ENCODE data around the gene AADACL3. TPM values are rescaled to one million over a fixed set of nuclear protein-coding genes. Genes with fewer than 3 reads are reported as not detected.

AADACL3 gene
- total and polyA plus RNA-seq, 2 of the 8 experiments (the other 6 are each of a cell fraction or from before 2014, with no cell fraction given) = 0.33 to 2.3 TPM

DNA sequence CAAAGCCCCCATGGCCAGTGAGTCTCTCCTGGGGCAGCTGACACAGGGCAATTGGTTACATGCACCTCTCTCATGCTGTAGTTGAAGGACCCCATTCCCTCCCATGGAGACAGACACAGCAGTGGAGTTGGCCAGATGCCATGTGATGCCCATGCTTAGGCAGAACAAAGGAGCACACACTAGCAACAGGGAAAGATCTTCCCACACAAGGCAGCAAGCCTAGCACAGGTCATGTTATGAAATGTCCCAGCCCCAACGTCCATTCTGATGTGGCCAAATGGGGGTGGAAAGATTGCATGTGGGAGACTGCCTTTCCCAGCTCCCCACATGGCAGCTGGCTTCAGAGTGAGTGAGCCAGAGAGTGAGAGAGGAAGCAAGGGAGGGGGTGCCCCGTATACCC lies 37.6 kb upstream of the AADACL3 start:
- no peak overlapping the region for H3K23ac ChIP-seq (ENCODE audit: insufficient read length)
- H3K23me2 ChIP-seq (ENCODE audit: low read depth, low read length) = no peaks in the 10 kb centered on the region
- no peak overlapping the region for H3K27ac ChIP-seq (ENCODE audit: low read depth, low read length)
- TF ChIP-seq CHD1 (IDR thresholded peaks at IDR 0.05; ENCODE audit: low read depth, low read length) (no peak), CREB1 (IDR thresholded peaks at IDR 0.05) (no peak), CTBP2 (IDR thresholded peaks at IDR 0.05; ENCODE audit: borderline replicate concordance, insufficient read depth, insufficient read length, low read length) (no peak), POLR2AphosphoS5 (IDR thresholded peaks at IDR 0.05; ENCODE audit: low read depth, low read length) (no peak), KDM4A (IDR thresholded peaks at IDR 0.05; ENCODE audit: low read depth, low read length, severe bottlenecking) (no peak), JUND (IDR thresholded peaks at IDR 0.05; ENCODE audit: low read length) (no peak), TAF1 (IDR thresholded peaks at IDR 0.05; ENCODE audit: low read depth, low read length) (no peak), SIN3A (conservative IDR thresholded peaks at IDR 0.05 in 1 of 2, IDR thresholded peaks at IDR 0.05 in 1 of 2; ENCODE audit: low read depth in 1 of 2, low read length in 2 of 2) (no peak), SP1 (IDR thresholded peaks at IDR 0.05; ENCODE audit: low read depth, low read length) (no peak), SAP30 (IDR thresholded peaks at IDR 0.05; ENCODE audit: insufficient read depth, insufficient replicate concordance, low read length) (no peak), KDM1A (IDR thresholded peaks at IDR 0.05; ENCODE audit: borderline replicate concordance, low read length) (no peak), SUZ12 (IDR thresholded peaks at IDR 0.05; ENCODE audit: low read length) (no peak), GTF2F1 (IDR thresholded peaks at IDR 0.05; ENCODE audit: borderline replicate concordance, low read depth, low read length) (no peak)
- TF ChIP-seq, protein P1, sequence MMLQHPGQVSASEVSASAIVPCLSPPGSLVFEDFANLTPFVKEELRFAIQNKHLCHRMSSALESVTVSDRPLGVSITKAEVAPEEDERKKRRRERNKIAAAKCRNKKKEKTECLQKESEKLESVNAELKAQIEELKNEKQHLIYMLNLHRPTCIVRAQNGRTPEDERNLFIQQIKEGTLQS (IDR thresholded peaks at IDR 0.05; ENCODE audit: insufficient read depth, low read depth, low read length) = no peak
- H4K5ac ChIP-seq (ENCODE audit: insufficient read length, low read depth, low read length) = no peak overlapping the region
- DNase-seq (ENCODE audit: low read depth in 1 of 2, low spot score in 2 of 2) (no peak), FAIRE-seq (no peak)
- H2BK12ac ChIP-seq (ENCODE audit: low read depth, low read length) = no peak overlapping the region; the same call in 1 of the 2 replicates
- no peak overlapping the region for H4K91ac ChIP-seq (replicated peaks; ENCODE audit: insufficient read length, low read length)
- H2BK15ac ChIP-seq (ENCODE audit: low read length) = no peak overlapping the region
- H3K27me3 ChIP-seq (replicated peaks in 1 of 4; ENCODE audit: control insufficient read depth in 3 of 4, extremely low read depth in 1 of 4, insufficient read depth in 3 of 4, low read length in 3 of 4) = no peaks in the 10 kb centered on the region; a peak in 1 of 7 replicates
- H3K4me1 ChIP-seq (replicated peaks in 1 of 4; ENCODE audit: control insufficient read depth in 3 of 4, insufficient read depth in 4 of 4, low read length in 3 of 4) = no peaks in the 10 kb centered on the region
- H3K18ac ChIP-seq (ENCODE audit: extremely low read depth, low read length) = no peak overlapping the region
- H2AK5ac ChIP-seq (ENCODE audit: low read depth, low read length) = no peak overlapping the region
- H4K20me1 ChIP-seq (replicated peaks in 1 of 2; ENCODE audit: control insufficient read depth in 1 of 2, insufficient read depth in 2 of 2, low read length in 2 of 2) = no peaks in the 10 kb centered on the region
- ChIA-PET POLR2A (ENCODE audit: partially characterized antibody) (no interaction called here), CTCF (ENCODE audit: partially characterized antibody) (no interaction called here)
- H3K4me3 ChIP-seq (ENCODE audit: extremely low read depth in 1 of 4, insufficient read depth in 2 of 4, low read depth in 3 of 4, low read length in 4 of 4) = no peak overlapping the region
- no peak overlapping the region for H3K56ac ChIP-seq (replicated peaks; ENCODE audit: insufficient read length, low read depth, low read length)
- H3K79me2 ChIP-seq (ENCODE audit: control insufficient read depth in 1 of 2, insufficient read depth in 2 of 2, low read length in 2 of 2) = no peaks in the 10 kb centered on the region
- H2AFZ ChIP-seq (ENCODE audit: low read length) = 0 out of 2 replicates have a peak overlapping the region, but pooled peaks have one; percentile 25
- H3K14ac ChIP-seq (ENCODE audit: insufficient read length) = no peak overlapping the region
- no peaks in the 10 kb centered on the region for H3K9me3 ChIP-seq (ENCODE audit: insufficient read depth in 2 of 2, low read depth in 1 of 2, low read length in 1 of 2)
- no peaks in the 10 kb centered on the region; the same call in 1 of the 2 replicates for H3K79me1 ChIP-seq (ENCODE audit: low read depth, low read length)
- no peak overlapping the region for H3K4ac ChIP-seq (replicated peaks; ENCODE audit: insufficient read length, low read depth, low read length)
- H4K8ac ChIP-seq (ENCODE audit: extremely low read depth, insufficient read depth, low read length) = no peak overlapping the region
- 83% methylated on average over 2 of the region's 2 CpGs; no CpG with 5 or more reads in 1 of the 2 experiments for WGBS, 2 experiments (ENCODE audit: extremely low coverage in 1 of 2, insufficient coverage in 1 of 2, insufficient read length in 1 of 2, insufficient replicate concordance in 2 of 2, low coverage in 1 of 2, low lambda C conversion rate in 2 of 2, missing lambda C conversion rate in 1 of 2)
- no peaks in the 10 kb centered on the region for H3K36me3 ChIP-seq (ENCODE audit: control insufficient read depth in 2 of 4, insufficient read depth in 4 of 4, low read length in 3 of 4)
- no peak overlapping the region for H2BK20ac ChIP-seq (ENCODE audit: low read length)
- no peak overlapping the region for H2BK120ac ChIP-seq (replicated peaks; ENCODE audit: low read depth, low read length)
- no peak overlapping the region for H3K9ac ChIP-seq (replicated peaks in 1 of 4; ENCODE audit: extremely low read depth in 1 of 4, low read depth in 3 of 4, low read length in 3 of 4)
- H2BK5ac ChIP-seq (ENCODE audit: low read depth, low read length) = no peak overlapping the region
- no peak overlapping the region for H3K4me2 ChIP-seq (ENCODE audit: insufficient read depth in 1 of 2, low read depth in 2 of 2, low read length in 2 of 2)
